GM10847 (cell line): Measurements from ENCODE around the gene CTBP1.

ENCODE experiments used
- POLR2A ChIP-seq: IDR thresholded peaks from 2 replicates; pipeline ENCODE4 v1.6.1; 2011; ENCODE audit not compliant: insufficient read length; ENCODE audit errors: extremely low read depth

CTBP1 gene

DNA sequence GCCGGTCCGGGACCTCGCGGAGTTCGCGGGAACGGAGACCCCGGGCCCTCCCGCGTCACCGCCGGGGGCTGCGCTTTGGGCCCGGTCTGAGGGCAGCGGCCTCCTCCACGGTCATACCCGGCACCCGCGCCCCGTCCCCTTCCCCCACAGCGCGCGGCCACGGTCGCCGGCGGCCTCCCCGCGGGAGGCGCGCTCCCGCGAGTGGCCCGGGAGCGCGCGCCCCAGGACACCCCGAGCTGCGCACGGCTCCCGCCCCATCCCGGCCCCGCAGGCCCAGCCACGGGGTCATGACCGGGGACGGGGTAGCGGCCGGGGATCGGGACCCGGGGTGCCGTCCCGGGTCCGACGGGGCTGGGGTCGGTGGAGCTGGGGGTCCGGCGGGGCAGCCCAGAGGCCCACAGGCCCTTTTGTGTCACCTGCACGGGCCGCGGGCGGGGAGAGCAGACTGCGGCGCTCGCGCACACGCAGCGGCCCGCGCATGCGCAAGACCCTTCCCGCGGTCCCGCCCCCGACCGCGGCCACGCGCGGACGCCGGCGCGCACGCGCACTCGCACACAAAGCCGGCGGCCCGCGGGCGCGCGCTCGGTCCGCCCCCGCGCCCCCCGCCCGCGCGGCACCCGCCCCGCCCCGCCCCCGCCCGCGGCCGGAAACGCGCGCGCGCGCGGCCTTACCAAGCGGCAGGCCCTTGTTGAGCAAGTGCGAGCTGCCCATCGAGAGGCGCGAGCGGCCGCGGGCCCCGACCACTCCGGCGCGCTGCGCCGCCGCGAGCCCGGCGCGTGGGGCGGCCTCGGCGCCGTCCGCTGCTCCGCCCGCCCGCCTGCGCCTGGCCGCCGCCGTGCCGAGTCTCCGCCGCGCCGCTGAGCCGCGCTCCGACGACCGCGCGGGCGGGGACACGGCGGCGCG, at the start of gene CTBP1:
CTBP1 (minus strand) TSS at position 886 of the 903 bp plus-strand sequence. CDS start 7,799 bp downstream, outside the sequence.
- peak; percentile 44 for TF ChIP-seq POLR2A

DNA sequence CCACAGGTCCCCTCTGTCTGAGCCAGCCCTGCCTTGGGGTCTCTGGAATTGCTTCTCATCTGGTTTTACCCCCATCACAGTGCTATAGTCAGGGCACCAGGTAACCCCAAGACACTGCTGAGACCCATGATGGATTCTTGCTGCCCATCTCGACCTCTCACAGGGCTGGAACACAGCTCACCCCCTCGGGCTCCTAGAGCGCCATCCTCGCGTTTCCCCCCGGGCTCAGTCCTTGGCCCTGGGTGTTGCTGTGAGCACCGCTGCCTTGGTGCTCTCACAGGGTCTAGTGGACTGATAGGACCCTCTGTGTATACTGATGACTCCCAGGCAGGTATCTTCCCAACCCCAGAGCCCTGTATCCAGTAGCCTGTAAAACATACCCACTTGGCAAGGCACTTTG, 49.5 kb upstream of the CTBP1 start:
- no peak for TF ChIP-seq POLR2A

DNA sequence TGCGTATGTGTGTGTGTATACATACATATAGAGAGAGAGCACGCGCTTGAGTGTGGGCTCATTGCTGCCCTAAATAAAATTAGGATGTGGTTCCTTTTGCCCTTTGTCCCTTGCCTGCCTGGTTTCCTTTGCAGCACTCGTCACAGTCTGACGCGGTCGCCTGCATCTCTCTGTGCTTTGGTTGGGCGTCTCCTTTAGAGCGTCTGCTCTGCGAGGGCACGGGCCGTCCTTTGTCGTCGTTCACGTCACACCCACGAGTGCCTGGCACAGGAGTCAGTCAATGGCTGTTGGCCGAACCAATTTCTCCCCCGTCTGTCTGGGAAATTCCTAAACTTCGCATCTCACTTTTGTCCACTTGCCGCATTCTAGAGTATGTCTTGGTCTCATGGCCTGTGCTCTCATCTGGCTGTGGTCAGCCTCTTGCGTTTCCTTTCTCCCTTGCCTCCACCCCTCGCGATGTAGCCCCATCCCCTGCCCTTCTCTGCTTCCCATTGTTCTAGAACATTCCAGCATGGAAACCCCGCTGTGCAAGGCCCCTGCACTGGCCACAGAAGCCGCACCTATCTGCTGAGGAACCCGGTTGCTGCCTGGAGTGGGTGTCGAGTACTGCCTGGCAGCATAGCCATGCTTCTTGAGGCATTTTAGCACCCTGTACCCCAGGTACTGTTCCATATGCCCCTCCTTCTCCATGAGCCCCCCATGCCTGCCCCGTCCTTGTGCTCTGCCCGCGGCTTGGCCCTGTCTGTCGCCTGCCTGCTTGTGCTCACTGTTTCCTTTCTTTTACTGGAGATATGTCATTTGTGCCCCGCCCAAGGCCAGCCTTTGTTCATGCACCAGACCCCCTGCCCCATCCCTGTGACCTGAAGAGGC, 48.8 kb upstream of the CTBP1 start:
- no peak for TF ChIP-seq POLR2A

DNA sequence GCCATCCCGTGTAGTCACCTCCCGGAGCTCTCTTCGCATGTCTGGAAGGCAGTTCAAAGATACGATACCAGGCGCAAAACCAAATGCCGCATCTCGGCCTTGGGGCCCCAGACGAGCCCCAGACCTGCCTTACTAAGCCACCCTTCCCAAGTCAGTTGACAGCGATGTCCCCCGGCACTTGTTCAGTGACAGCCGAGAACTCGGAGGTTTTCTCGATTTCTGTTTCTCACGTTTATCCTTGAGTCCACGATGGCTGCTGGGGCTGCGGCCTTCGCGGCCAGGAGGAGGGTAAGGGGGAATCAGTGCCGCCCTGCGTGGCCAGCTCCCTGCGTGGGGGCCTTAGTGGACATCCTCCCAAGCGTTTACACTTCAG, 48.1 kb upstream of the CTBP1 start:
- no peak for TF ChIP-seq POLR2A

DNA sequence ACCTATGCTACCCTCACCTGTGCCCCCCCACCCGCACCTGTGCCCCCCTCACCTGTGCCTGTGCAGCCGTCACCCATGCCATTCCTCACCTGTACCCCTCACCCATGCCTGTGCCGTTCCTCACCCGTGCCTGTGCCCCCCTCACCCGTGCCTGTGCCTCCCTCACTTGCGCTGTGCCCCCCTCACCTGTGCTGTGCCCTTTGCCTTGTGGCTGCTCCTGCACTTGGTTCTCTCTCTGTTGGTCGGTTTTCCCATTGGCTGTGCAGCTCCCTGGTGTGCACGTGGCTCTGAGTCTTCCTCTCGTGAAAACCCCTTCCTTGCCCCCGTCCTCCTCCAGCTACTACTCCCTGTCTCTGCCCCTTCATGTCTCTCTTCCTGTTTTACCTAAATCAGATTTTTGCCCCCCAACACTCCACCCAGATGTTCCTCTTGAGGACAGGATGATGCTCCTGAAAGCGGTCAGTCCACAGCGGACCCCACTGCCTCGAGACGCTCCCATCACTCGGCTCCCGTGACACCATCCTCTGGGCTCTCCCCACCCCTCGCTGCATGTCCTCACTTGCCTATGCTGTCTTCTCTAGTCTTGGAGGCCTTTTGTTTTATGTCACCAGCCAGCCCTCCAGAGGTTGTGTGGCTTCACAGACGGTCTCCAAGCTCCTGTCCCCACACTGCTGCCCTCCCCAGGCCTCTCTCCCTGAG, 47.5 kb upstream of the CTBP1 start:
- no peak for TF ChIP-seq POLR2A

DNA sequence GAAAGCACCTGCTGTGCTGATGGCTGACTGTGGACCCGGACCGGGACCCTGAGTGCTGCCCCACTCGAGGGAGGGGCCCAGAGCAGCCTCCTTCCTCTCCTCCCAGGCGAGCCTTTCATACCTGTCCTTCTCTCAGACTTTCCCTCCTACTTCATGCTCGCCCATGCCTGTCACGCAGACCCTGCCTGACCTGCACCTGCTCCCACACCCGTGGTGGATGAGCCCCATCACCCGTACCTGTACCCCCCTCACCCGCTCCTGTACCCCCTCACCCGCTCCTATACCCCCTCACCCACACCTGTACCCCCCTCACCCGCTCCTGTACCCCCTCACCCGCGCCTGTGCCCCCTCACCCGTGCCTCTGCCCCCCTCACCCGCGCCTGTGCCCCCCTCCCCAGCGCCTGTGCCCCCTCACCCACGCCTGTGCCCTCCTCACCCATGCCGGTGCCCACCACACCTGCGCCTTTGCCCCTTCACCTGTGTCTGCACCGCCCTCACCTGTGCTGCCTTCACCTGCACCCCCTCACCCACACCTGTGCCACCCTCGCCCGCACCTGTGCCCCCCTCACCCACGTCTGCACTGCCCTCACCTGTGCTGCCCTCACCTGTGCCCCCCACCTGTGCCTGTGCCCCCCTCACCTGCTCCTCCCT, 46.6 kb upstream of the CTBP1 start:
- TF ChIP-seq POLR2A: no peak

DNA sequence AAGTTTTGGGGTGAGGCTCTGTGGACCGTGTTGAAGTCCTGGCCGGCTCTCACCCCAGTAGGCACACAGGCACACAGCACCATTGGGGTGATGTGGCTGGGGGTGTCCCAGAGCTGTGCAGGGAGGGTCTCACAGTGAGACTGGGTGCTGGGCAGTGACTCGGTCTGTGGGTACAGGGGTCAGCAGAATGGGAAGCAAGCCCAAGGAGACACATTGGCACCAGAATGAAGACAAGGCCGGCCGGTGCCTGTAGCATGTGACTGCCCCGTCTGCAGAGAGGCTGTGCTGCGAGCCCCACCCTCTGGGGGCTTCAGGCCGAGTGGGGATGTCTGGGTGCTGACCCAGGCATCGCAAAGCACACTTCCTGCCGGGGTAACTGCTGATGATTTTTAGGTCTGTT, 46.0 kb upstream of the CTBP1 start:
- TF ChIP-seq POLR2A: no peak

DNA sequence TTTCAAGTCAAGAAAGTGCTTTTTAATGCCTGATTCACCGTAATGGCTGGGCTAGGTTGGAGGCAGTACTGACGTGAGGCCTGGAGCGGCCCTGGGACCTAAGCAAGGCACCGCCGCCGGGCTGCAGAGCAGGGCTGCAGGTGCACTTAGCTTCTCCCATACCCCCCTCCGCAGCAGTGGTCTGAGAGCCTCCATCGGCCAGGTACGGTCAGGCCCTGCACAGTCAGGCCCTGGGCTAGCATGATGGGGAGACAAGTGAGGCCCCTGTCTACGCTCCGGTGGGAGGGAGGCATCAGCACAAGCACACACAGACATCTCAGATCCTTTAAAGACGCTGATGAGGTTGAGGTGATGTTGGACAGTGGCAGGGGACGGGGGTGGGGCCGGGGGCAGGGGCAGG, 45.5 kb upstream of the CTBP1 start:
- TF ChIP-seq POLR2A: no peak

DNA sequence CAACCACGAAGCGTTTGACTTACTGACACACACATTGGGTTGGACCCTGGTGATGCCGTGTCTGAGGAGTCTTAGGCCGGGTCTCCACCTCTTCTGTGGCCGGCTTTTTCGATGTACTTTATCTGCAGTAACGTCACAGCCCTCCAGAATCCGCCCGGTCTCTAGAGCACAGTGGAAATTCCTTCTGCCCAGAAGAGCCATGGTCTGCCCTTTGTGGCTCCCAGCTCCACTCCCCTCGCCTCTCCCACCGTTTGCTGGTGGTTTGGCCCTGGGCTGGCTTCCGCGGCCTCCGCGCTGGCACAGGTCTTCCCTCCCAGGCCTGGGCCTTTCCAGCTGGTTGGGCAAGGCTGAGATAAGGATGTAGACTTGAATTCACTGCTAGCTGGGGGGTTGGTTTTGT, 45.1 kb upstream of the CTBP1 start:
- no peak for TF ChIP-seq POLR2A

DNA sequence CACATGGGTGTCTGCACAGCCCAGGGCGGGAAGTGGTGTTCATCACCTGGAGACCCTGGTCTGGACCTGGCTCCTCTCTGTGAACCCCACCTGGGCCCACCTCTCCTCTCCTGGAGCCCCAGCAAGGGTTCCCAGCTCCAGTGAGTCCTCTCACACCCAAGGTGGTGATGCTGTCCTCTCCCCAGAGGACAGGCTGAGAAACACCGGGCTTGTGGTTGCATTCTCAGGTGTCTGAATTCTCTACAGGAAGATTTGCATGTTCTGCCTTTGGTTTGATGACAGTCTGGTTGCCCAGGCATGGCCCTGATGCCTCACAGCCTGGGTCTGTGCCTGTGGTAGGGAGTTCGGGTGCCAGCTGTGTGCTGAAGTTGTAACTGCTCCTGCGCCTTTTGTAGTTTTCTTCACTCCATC, 44.6 kb upstream of the CTBP1 start:
- no peak for TF ChIP-seq POLR2A

DNA sequence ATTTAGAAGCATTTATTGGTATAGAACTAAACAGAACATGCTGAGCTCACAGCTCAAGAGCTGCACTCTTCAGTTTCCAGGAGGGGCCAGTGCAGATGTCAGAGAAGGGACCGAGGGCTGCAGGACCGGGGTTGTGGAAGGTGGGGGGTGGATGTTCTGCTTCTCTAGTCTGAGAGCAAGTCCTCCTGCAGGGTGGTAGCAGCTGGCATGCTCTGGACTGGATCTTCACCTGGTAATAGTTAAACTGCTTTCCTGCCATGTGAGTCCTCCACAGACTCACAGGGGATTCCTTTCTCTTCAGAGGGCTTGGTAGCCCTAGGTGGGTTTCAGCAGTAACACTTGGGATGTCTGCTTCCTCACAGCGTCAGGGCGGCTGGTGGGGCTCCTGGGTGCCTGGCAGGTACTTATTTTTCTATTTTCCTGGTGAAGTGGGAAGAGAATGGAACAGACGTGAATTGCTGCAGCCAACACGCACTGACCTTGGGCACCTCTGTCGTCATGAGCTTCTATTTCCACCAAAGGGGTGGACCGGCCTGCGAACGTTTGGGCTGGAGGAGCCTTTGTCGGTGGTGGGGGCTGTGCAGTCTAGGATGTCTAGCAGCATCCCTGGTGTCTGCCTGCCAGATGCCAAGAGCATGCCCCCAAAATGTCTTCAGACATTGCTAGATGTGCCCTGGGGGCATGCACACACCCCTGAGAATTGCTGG, 43.2 kb upstream of the CTBP1 start:
- no peak for TF ChIP-seq POLR2A

DNA sequence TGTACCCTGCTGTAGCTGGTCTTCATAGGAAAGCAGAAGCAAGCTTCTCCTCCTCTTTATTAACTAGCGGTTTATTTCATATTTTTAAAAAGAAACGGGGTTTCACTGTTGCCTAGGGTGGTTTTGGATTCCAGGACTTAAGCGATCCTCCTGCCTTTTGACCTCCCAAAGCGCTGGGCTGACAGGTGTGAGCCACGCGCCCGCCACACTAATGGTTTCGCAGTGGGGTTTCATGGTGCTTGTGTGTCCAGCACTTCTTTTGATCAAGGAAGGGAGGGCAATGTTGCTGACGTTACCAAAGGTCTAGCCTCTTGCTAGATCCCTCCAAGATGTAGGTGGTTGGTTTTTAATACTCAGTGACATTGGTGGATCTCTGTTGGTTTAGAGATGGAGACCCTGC, 42.2 kb upstream of the CTBP1 start:
- TF ChIP-seq POLR2A: no peak

DNA sequence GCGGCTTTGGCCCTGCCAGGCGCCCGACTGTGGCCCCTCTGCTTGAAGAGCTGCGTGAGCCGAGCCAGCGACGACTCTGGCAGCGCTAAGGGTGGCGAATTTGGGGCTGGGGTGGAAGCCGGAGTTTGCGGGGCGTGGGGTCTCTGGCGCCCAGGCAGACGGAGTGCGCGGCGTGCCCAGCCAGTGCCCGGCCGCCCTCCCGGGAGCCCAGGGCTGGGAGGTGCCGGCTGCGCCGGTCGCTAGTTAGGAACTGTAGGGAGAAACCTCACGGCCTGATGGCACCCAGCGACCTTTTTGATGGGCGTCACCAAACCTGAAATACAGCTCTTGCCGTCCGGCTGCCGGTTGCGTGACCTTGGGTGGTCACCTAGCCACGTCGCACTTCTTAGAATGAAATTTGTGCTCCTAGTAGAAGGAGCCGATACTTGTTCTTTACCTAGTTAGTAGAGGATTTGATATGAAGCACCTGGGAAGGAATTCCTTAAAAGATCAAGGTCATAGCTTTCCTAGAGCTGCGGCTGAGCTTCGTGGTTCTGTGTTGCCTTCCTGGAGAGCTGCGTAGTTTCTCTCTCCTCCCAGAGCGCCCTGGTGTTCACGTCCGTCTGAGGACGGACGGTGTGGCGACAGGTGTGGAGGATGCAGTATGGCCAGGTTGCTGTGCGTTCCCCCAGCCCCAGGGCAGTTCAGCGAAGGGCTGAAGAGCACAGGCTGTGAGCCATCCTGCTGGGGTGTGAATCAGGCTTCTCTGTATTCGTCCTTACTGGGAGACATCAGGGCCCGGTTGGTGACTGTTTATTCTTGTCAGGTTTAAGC, 41.4 kb upstream of the CTBP1 start:
- no peak for TF ChIP-seq POLR2A
